Measurements from ENCODE around the gene SMIM23. TPM values are rescaled to one million over a fixed set of nuclear protein-coding genes. Genes with fewer than 3 reads are reported as not detected.
A peak's percentile ranks its signal among the peaks of the same experiment; 100 is the strongest.

The SMIM23 gene
- not detected in 2 replicates for total RNA-seq (ENCODE audit: low replicate concordance)

- DNase-seq (ENCODE audit: low read depth): no peak
- no peak for TF ChIP-seq CTCF (IDR thresholded peaks at IDR 0.05; ENCODE audit: insufficient read depth, low read length)
- H3K4me3 ChIP-seq (ENCODE audit: low read depth, low read length): no peak within 1 kb of the TSS
Observed at GRCh38 chr5:171785517-171785916, at the start of gene SMIM23. Gene SMIM23, plus strand, starts transcription at chr5:171785817. Its CDS starts 55 bp downstream, at chr5:171785872.

- H3K4me3 ChIP-seq (ENCODE audit: low read depth, low read length): no peak overlapping the region
- DNase-seq (ENCODE audit: low read depth): peak; percentile 91
- TF ChIP-seq CTCF (IDR thresholded peaks at IDR 0.05; ENCODE audit: insufficient read depth, low read length): peak; percentile 33
Observed at GRCh38 chr5:171736976-171737891, 48.4 kb upstream of the SMIM23 start.

- no peak for TF ChIP-seq CTCF (IDR thresholded peaks at IDR 0.05; ENCODE audit: insufficient read depth, low read length)
- no peak for DNase-seq (ENCODE audit: low read depth)
- H3K4me3 ChIP-seq (ENCODE audit: low read depth, low read length): no peak overlapping the region
Observed at GRCh38 chr5:171738501-171738900, 47.1 kb upstream of the SMIM23 start.

- no peak for DNase-seq (ENCODE audit: low read depth)
- H3K4me3 ChIP-seq (ENCODE audit: low read depth, low read length): no peak overlapping the region
- no peak for TF ChIP-seq CTCF (IDR thresholded peaks at IDR 0.05; ENCODE audit: insufficient read depth, low read length)
Observed at GRCh38 chr5:171739271-171739670, 46.3 kb upstream of the SMIM23 start.

- H3K4me3 ChIP-seq (ENCODE audit: low read depth, low read length): no peak overlapping the region
- no peak for DNase-seq (ENCODE audit: low read depth)
- TF ChIP-seq CTCF (IDR thresholded peaks at IDR 0.05; ENCODE audit: insufficient read depth, low read length): no peak
Observed at GRCh38 chr5:171743436-171744076, 42.1 kb upstream of the SMIM23 start.

- H3K4me3 ChIP-seq (ENCODE audit: low read depth, low read length): no peak overlapping the region
- no peak for TF ChIP-seq CTCF (IDR thresholded peaks at IDR 0.05; ENCODE audit: insufficient read depth, low read length)
- no peak for DNase-seq (ENCODE audit: low read depth)
Observed at GRCh38 chr5:171744264-171744663, 41.4 kb upstream of the SMIM23 start.

All from fibroblast of the aortic adventitia (primary cell).